HL-60 (cell line): ENCODE results near the gene TNNI2.

Source experiments
- CTCF ChIP-seq: IDR thresholded peaks from one replicate; pipeline ENCODE4 v1.5.1; 2011; ENCODE audit warnings: low read length, control low read depth, inconsistent platforms; ENCODE audit not compliant: insufficient read depth
- GABPA ChIP-seq: IDR thresholded peaks from 2 replicates; pipeline ENCODE4 v1.6.1; 2012; ENCODE audit warnings: low read depth
- POLR2AphosphoS5 ChIP-seq: IDR thresholded peaks from 2 replicates; pipeline ENCODE4 v1.6.1; 2012; ENCODE audit warnings: low read depth
- REST ChIP-seq: IDR thresholded peaks from 2 replicates; pipeline ENCODE4 v1.6.1; 2012; ENCODE audit warnings: low read depth; ENCODE audit not compliant: insufficient replicate concordance

DNA sequence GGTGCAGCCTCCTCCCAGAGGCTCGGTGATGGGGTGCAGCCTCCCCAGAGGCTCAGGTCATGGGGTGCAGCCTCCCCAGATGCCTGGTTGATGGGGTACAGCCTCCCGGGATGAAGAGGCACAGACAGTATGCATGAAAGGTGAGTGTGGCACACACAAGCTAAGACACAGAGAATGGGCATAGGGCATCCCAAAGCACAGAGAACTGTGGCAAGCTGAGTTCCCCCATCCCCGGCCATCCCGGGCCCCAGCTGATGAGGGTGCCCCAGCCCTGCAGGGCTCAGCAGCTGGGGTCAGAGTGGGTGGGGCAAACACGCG is 8.8 kb upstream of the TNNI2 start:
- TF ChIP-seq CTCF (no peak), REST (no peak), POLR2AphosphoS5 (no peak), GABPA (no peak)
